LoVo (cell line): Measurements from ENCODE around the gene CD164L2.
"Not testable (repeated sequence)": the region's sequence is repeated elsewhere in the genome, so short reads cannot be mapped to it uniquely, and the experiment has no call there.

Experiments
- DNase-seq: peaks from one replicate; pipeline ENCODE4 v3.0.0-alpha.2; 2016; ENCODE audit warnings: low spot score

CD164L2 gene

DNA sequence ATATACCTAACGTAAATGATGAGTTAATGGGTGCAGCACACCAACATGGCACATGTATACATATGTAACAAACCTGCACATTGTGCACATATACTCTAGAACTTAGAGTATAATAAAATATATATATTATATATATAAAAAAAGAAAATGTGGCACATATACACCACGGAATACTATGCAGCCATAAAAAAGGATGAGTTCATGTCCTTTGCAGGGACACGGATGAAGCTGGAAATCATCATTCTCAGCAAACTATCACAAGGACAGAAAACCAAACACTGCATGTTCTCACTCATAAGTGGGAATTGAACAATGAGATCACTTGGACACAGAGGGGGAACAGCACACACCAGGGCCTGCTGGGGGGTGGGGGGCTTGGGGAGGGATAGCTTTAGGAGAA, 1.7 kb upstream of the CD164L2 start:
- DNase-seq, result not testable (repeated sequence)

DNA sequence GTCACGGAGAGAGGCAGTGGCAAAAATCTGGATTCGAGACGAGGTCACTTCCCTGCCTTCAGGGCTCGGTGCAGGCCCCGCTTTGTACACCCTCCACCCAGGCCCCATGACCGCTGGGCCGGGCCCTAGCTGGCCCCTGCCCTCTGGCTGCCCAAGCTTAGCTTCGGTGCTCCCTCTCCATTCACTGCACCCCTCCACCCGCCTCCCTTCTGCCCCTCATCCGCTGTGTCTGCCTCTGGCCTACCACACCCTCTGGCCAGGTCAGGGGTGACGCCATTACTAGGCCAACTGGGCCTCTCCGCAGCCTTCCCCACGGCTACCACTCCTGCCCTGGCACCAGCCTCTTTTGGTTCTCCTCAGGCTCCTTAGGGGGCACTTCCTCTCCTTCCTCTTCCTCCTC, 528 bp upstream of the CD164L2 start:
- DNase-seq, result no peak

DNA sequence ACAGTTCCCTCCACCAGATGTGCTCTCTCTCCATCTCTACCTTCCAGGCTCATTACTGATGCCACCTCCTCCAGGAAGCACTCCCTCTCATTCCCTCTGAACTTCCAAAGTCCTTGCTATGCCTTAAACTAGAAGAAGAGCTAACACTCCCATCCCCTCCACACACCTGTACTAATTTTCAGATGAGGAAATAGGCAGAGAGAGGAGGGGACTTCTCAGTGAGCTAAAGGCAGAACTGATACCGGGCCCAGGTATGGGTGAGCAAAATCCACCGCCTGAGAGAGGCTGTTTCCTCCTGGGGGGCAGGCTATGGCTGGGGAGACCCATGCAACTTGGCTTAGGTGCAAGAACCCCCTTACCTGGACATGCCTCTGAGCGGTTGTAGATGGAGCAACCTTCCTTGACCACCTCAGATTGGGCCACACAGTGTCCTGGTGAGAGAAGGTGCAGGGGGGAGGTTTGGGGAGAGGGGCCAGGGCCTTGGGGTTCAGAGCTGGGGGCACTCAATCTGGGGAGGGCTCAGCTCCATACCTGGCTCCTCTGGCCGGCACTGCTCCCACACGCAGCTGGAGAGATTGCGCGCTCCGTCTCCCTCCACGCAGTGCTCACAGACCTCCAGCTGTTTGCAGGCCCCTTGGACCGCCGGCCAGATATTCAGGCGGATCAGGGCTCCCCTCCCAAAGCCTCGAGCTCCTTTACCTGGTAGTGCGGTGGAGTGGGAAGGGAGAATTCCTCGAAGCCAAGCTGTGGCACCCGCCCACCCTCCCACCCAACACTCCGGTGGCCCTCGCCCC, 967 bp downstream of the CD164L2 start:
- DNase-seq, result no peak

DNA sequence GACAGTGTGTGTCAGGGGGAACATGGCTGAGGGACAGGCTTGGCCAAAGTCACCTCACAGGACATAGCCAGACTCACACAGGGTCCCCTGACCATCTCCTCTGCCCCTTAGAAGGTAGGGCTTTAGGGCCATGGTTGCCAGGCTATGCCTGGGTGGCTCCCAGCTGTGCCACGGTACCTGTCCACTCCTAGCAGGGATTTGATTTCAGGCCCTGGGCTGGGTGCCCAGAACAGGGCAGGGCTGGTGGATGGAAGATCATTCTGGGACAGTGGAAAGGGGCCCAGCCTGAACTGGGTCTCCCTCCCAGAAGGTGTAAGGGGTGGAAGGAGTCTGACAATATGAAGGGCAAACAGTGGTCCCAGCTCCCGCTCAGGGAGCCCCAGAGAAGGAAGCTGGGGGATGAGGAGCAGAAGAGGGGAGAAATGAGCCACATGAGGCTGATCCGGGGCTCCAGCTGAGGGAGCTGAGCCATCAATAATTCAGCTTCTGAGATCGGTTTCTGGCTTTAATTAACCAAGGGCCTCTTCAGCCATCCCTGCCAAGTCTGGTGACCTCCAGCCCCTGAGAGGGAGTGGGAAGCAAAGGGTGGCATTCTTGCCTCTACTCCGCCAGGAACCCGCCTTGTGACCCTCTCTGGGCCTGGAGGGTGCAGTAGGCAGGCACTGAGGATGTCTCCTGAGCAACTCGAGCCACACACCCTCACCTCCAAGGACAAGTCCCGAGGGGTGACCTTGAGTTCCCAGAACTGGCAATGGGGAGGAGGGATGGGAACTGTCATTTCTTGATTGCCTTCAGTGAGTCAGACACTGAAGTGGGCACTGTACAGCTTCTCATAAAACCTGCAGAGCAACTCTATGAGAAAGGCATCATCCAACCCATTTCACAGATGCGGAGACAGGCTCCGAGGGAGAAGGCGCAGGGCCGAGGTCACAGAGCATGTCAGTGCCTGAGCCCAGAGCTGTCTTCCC, 2.1 kb downstream of the CD164L2 start:
- DNase-seq, result no peak

DNA sequence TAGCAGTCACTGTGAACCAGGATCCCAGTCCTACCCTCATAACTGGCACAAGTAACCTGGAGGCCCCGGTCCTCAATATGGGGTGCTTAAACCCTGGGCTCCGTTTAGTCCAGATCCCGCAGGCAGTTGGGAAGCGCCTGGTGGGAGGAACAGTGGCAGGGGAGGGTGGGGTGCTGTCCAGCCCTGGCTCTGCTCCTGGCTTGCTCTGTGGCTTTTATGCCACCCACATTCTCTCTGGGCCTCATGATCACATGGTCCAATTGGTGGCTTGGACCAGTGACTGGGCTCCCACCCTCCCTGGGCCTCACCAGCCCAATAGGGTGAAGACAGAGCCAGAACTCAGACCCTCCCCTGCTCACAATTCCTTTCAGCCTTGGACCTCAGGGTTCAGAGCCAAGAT, 2.9 kb downstream of the CD164L2 start:
- no peak for DNase-seq

DNA sequence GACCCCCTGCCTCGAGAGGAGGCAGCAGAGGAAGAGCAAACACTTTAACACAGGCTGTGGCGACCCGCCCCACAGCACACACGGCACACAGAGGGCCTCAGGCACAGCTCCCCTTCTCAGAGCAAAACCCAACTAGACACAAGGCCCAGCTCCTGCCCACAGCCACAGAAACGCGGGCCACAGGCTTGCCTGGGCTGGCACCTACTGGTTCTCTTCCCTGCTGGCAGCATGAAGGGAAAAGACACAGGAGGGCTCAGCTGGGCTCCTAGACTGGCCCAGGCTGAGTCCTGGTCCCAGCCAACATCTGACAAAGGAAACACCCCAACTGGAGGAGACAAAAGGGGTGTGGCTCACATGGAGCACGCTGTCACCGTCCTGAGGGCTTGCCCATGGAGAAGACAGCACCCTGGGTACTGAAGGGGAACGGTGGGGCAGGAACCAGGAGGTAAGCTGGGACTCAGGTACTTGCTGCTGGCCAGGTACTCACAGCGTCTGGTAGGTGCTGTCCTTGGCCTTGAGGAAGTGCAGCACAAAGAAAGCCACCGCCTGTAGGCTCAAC, 3.5 kb downstream of the CD164L2 start:
- no peak for DNase-seq

DNA sequence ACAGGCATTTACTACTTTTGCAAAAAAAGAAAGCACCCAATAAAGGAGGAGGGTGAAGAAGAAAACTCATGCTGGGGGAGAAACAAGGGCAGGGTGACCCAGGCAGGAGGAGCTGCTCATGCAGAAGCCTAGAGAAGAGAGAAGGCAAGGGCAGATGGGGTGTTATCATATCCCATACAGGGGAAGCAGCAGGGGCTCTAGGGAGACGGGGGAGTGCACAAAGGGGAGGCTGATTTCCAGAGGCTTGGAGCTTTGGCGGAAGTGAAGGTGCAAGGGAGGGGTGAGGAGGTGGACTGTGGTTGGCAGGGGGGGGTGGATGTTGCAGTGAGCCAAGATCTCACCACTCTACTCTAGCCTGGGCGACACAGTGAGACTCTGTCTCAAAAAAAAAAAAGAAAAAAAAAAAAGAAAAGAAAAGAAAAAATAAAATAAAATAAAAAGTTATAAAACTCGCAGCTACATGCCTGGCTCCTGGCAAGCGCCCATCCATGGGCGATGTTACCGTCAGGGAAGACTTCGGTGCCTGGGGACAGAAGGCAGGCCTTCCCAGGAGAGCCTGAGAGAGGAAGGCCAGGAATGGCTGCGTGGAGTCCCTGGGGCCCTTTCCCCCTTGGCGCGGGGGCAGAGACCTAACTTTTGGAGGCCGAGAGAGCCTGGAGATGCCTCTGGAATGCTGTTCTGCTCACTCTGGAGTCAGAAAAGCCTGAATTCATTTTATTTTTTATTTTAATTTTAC, 5.2 kb downstream of the CD164L2 start:
- DNase-seq, result no peak

DNA sequence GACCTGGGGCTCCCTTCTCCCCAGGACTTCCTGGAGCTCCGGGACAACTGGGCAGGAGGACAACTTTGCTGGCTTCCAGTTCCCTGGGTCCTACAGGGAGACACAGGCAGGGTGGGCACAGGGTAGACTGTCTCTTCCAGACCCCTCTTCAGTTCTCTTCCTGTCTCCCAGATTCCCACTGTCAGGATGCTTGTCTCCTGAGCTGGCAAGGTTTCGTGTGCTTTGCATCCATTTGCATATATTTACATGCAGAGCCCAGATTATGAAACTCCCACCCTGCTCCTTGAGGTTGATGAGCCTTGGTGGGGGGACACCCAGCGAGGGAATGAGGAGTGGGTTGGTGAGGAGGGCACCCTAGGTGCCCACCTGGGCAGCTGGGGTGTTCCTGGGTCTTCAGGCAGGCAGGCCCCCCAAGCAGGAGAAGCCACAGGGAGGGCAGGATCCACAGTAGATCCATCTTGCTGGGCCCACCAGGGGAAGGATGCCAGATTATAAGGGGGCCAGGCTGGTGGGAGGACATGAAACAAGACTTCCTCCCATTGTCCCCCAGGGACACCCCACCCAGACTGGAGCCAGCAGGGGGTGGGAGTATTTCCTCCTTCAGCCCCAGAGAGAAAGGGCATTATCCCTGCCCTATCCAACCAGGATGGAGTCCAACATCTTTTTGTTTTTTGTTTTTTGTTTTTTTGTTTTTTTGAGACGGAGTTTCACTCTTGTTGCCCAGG, 8.6 kb downstream of the CD164L2 start, which contains the start of gene FCN3:
Gene FCN3 (minus strand): TSS at position 463 of the 725 bp plus-strand sequence. CDS start 6 bp downstream, at position 457.
- DNase-seq, result no peak

DNA sequence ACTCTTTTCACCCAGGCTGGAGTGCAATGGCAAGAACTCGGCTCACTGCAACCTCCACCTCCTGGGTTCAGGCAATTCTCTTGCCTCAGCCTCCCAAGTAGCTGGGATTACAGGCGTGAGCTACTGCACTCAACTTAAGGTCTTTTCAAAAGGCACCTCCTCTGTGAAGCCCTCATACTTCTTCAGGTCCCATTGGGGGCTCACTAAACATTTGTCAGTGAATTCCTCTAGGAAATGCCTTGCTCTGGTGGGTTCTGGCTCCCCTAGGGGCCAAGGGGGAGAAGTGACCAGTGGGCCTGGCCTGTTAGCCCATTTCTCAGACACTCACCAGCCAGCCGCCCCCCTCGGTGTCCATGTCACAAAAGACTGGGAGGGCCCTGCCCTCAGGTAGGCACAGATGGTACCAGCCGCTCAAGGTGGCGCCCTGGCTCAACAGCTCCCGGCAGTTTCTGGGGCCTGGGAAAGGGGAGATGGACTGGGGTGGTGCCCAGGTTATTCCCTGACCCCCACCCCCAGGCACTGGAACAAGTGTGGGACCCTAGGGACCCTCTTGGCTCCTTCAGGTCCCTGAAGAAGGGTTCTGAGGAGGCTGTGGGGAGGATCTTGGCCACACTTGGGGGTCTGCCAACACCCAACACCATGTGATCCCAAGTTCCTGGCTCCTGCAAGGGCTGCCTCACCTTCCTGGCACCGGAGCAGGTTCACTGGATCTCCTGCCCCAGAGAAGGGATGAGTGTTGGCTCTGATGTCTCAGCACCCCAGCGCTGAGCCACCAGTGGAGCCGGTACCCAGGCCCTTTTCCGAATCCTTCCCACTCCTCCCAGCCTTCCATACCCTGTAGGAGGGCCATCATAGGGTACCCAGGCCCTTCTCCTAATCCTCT, 10.1 kb downstream of the CD164L2 start:
- DNase-seq, result no peak

DNA sequence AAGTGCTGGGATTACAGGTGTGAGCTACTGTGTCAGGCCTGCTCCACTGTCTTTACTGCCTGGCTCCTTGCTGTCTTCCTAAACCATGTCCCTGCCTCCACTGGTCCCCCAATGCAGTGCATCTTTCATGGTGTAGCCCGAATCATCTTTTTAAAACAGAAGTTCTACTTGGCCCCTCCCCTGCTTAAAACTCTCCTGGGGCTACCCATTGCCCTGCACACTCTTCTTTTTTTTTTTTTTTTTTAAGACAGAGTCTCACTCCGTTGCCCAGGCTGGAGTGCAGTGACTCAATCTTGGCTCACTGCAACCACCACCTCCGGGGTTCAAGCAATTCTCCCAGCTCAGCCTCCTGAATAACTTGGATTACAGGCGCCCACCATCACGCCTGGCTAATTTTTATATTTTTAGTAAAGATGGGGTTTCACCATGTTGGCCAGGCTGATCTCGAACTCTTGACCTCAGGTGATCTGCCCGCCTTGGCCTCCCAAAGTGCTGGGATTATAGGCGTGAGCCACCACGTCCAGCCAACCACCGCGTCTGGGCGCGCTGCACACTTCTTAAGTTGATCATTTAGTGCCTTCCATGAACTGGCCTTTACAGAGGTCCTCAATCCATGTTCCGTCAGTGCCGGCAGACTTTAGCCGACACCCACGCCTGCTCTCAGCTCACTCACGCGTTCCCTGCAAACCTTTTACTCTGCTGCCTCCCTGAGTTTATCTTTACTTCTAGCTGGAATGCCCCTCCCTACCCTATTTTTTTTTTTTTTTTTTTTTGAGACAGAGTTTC, 10.9 kb downstream of the CD164L2 start:
- DNase-seq, result no peak

DNA sequence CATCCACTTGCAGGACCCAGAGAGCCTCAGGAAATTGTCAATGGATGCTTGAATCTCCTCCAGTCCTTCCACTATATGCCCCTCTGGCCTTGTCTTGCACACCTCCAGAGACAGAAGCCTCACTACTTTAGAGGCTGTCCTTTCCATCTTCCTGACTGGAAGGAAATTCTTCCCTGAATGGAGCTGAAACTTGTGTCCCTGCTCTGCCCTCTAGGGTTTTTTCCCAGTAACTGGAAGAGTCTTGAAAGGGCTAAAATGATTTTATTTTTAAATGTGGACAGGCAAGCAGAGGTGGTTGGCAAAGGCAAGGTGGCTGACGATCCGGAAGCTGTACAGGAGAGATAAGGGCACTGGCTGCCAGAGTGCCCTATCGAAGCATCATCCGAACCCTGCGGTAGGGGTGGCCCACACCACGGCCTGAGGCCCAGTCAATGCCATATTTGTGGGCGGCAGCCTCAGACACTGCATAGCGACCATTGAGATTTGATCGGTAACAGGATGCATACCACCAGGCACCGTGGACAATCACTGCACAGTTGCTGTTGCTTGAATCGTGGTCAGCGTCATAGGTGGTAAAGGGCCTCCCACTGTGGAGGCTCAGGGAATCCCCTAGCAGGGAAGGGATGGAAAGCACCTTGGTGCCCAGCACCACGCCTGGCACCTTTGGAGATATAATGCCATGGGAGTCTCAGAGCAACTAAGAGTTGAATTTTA, 14.1 kb downstream of the CD164L2 start:
- DNase-seq, result no peak

DNA sequence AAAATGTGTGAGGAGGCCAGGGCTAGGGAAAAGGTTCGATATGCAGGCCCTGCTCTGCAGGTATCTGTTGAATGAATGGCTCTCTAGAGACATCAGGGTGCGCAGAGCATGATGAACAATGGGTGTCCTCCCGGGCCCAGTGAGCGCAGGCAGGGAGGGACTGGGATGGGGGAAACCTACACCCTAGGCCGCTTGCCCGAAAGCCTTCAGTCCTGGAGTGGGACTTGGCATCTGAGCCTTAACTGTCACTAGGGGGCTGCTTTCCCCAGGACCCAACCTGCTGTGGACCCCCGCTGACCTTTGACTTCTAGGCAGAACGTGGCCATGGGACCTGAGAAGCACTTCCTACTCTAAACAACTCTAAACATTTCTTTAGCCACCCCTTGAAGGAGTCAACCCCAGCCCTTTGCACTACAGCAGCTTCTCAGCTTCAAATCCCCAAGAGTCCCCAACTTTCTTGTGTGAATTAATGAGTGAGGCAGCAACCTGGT, 15.9 kb downstream of the CD164L2 start:
- DNase-seq, result no peak

DNA sequence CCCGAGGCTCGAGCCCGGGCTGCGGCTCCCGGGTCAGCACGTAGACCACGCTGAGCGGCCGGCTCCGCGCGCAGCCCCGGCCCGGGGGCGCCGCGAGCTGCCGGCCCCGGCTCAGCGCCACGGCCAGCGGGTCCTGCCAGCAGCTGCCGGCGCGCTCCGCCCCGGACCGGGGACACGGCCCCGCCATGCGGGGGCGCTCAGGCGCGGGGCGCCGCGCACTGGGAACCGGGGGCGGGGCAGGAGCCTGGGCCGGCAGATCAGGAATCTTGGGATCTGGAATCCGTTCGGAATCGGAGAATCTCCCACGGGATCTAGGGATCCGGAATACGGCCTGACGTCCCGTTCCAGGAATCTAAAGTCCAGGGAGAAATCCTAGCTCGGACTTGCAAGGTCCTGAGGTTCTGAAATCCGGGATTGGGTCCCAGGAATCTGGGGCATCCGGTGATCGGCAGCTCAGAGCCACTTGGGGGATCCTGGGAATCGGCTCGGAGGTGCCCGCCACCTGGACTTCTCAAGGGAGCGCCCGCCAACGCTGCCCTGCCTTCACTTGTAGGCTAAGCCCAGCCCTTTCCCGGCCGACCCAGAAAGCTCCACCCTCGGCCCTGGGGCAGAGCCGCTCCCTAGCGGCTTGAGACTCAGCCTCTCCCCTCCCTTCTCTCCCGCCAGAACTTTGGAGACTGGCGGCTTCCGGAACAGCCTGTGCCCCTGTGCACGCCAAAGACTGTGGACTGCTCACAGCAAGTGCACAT, 16.5 kb downstream of the CD164L2 start, which contains the start of gene MAP3K6:
Gene MAP3K6 (minus strand): TSS at position 551 of the 749 bp plus-strand sequence. CDS start 364 bp downstream, at position 187.
- DNase-seq, result peak; percentile 82

DNA sequence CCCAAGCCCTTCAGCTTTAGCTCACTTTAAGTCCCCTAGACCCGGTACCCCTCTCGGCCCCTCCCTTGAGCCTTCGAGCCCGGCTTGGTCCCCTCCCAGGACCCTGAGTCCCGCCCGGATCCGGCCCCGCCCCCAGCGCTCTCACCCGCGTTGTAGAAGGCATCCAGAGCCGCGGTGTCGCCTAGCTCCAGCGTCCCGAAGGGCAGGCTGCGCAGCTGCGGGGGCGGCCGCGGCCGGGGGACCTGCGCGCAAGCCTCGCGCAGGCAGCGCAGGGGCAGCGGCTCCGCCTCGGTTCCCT, 17.1 kb downstream of the CD164L2 start:
- DNase-seq, result peak; percentile 60

DNA sequence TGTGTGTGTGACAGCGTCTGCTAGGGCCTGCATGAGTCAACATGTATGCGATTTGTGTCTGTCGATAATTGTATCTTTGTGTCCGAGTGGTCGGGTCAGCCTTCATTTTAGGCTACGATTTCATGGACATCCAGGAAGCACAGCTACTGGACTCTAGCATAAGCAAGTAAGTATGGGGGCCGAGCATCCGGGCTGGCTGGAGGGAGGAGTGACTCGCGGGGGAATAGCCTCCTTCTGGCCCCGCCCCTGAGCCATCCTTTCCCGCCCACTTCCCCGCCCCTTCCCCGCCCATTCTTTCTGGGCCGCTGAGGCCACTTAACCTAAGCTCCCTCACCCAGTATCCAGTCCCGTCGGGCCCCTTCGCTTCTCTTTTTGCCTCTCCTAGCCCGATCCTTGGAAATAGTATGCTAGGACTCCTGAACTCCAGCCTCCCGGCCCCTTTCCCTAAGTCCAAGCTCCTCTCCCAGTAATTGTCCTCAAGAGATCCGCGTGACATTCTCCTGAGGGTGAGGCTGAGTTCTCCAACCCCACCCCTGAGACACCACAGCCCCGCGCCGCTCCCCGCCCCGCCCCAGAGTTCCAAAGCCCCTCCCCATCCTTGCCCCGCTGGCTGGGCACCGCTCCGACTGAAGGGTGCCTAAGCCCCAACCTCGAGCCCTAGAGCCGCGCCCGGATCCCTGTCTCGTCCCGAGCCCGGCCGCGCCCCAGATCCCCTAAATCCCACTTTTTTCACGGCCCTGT, 17.6 kb downstream of the CD164L2 start:
- peak; percentile 87 for DNase-seq

DNA sequence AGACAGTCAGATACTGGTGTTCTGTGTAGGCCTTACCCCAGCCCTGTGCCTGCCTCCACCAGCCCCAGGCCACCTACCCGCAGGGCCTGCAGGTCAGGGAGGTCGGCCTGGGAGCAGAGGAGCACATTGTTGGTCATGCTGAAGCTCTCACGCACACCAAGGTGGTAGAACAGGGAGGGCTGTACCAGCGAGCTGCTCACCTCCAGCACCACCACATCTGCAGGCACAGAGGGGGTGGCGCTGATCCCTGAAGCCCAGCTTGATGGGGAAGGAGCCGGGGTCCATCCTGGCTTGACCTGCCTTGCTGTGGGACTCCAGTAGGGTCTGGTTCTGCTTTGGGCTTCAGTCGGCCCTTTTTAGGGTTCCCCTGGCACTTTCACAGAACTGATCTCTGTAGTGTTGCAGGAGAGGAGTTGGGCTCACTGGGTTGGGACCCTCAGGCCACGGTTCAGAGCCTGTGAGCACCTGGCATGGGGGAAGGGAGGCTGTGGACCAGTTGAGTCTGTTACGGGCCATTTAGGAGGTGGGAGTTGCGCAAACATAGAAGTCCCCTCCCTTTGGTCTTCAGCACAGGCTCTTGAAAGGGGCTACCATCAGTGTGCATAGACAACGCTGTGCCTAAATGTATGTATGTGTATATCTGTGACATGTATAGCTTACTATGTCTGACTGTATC, 18.3 kb downstream of the CD164L2 start:
- no peak for DNase-seq
